WTC11 (cell line): ENCODE results near the gene SMIM13. TPM values are rescaled to one million over a fixed set of nuclear protein-coding genes. Genes with fewer than 3 reads are reported as not detected.

ENCODE experiments used
- ATAC-seq: fragments of 200-7000 bp; cut with Tn5 transposase; 2 replicates; pipeline ENCODE4 v1.10.0; 2021; ENCODE audit warnings: mild to moderate bottlenecking, moderate library complexity
- CTCF ChIA-PET: fragments of 300-600 bp; sonication (Branson Sonifier 250); formaldehyde crosslinking; loops from one replicate; lab custom pipeline; 2021; ENCODE audit warnings: antibody characterized with exemption; lab: Charles Lee
- POLR2A ChIA-PET: fragments of 350-600 bp; sonication (Branson Sonifier 250); formaldehyde crosslinking; loops from one replicate; lab custom pipeline; 2021; ENCODE audit warnings: antibody characterized with exemption; lab: Charles Lee
- DNase-seq: peaks from one replicate; pipeline ENCODE4 v3.0.0; 2021; ENCODE audit warnings: low spot score
- H3K27ac Mint-ChIP-seq: 2 replicates; pipeline ENCODE4 v1.8.0; 2021; ENCODE audit warnings: mixed read lengths
- H3K27me3 Mint-ChIP-seq: 2 replicates; pipeline ENCODE4 v1.8.0; 2021; ENCODE audit warnings: low read depth, mild to moderate bottlenecking, moderate library complexity, mixed read lengths
- H3K36me3 Mint-ChIP-seq: 2 replicates; pipeline ENCODE4 v1.8.0; 2021; ENCODE audit warnings: mixed read lengths
- H3K4me1 Mint-ChIP-seq: 2 replicates; pipeline ENCODE4 v1.8.0; 2022; ENCODE audit warnings: mixed read lengths
- H3K4me3 Mint-ChIP-seq: 2 replicates; pipeline ENCODE4 v1.8.0; 2021; ENCODE audit warnings: mild to moderate bottlenecking, moderate library complexity, mixed read lengths
- H3K9me3 Mint-ChIP-seq: 2 replicates; pipeline ENCODE4 v1.8.0; 2021; ENCODE audit warnings: mixed read lengths
- CREM ChIP-seq: sonication (generic); formaldehyde crosslinking; IDR thresholded peaks from 2 replicates; pipeline ENCODE4 v1.8.1; 2022; ENCODE audit warnings: mild to moderate bottlenecking, missing genetic modification reagents, moderate library complexity
- FOXJ3 ChIP-seq: sonication (generic); formaldehyde crosslinking; IDR thresholded peaks from 2 replicates; pipeline ENCODE4 v1.9.0; 2021; ENCODE audit warnings: missing genetic modification reagents, mild to moderate bottlenecking, borderline replicate concordance
- FOXK1 ChIP-seq: sonication (generic); formaldehyde crosslinking; IDR thresholded peaks from 2 replicates; pipeline ENCODE4 v1.8.0; 2022; ENCODE audit warnings: mild to moderate bottlenecking, moderate library complexity, missing genetic modification reagents
- GRHL2 ChIP-seq: fragments of 250-450 bp; sonication (Bioruptor Pico); IDR thresholded peaks from 2 replicates; pipeline ENCODE4 v1.8.0; 2022; ENCODE audit warnings: mild to moderate bottlenecking, moderate library complexity; ENCODE audit not compliant: insufficient replicate concordance, severe bottlenecking
- IRF2 ChIP-seq: sonication (generic); formaldehyde crosslinking; IDR thresholded peaks from 2 replicates; pipeline ENCODE4 v1.8.0; 2022; ENCODE audit warnings: low read depth, missing genetic modification reagents, borderline replicate concordance
- JAZF1 ChIP-seq: fragments of 250-450 bp; sonication (Bioruptor Pico); IDR thresholded peaks from 2 replicates; pipeline ENCODE4 v1.9.0; 2021; ENCODE audit warnings: moderate library complexity, mild to moderate bottlenecking, inconsistent platforms
- TCF7 ChIP-seq: sonication (generic); formaldehyde crosslinking; IDR thresholded peaks from 2 replicates; pipeline ENCODE4 v1.8.0; 2022; ENCODE audit warnings: mild to moderate bottlenecking, low read depth, missing genetic modification reagents, moderate library complexity
- ZNF121 ChIP-seq: sonication (generic); formaldehyde crosslinking; IDR thresholded peaks from 2 replicates; pipeline ENCODE4 v1.8.0; 2023; ENCODE audit warnings: missing genetic modification reagents
- ZNF317 ChIP-seq: sonication (generic); formaldehyde crosslinking; IDR thresholded peaks from 2 replicates; pipeline ENCODE4 v1.8.1; 2023; ENCODE audit warnings: low read depth, mild to moderate bottlenecking, moderate library complexity, missing genetic modification reagents, borderline replicate concordance
- total RNA-seq: library from RNA; stranded (reverse); gene quantifications from 3 replicates; pipeline ENCODE4 v1.2.3, GENCODE V29; 2021
- TF ChIP-seq, protein P1 (sequence below): fragments of 250-450 bp; sonication (Bioruptor Pico); IDR thresholded peaks from 2 replicates; pipeline ENCODE4 v1.9.0; 2021; ENCODE audit warnings: mild to moderate bottlenecking
- TF ChIP-seq, protein P2 (sequence below): fragments of 250-450 bp; sonication (Bioruptor Pico); IDR thresholded peaks from 2 replicates; pipeline ENCODE4 v1.8.0; 2021; ENCODE audit warnings: mild to moderate bottlenecking
- TF ChIP-seq, protein P3 (sequence below): sonication (generic); formaldehyde crosslinking; IDR thresholded peaks from 2 replicates; pipeline ENCODE4 v1.8.1; 2022; ENCODE audit warnings: mild to moderate bottlenecking, moderate library complexity, missing genetic modification reagents
- TF ChIP-seq, protein P4 (sequence below): sonication (generic); formaldehyde crosslinking; IDR thresholded peaks from 2 replicates; pipeline ENCODE4 v1.8.1; 2023; ENCODE audit warnings: mild to moderate bottlenecking, missing genetic modification reagents

The SMIM13 gene
- total RNA-seq, 1 experiment from 2014 or later = 9.7 TPM

DNA sequence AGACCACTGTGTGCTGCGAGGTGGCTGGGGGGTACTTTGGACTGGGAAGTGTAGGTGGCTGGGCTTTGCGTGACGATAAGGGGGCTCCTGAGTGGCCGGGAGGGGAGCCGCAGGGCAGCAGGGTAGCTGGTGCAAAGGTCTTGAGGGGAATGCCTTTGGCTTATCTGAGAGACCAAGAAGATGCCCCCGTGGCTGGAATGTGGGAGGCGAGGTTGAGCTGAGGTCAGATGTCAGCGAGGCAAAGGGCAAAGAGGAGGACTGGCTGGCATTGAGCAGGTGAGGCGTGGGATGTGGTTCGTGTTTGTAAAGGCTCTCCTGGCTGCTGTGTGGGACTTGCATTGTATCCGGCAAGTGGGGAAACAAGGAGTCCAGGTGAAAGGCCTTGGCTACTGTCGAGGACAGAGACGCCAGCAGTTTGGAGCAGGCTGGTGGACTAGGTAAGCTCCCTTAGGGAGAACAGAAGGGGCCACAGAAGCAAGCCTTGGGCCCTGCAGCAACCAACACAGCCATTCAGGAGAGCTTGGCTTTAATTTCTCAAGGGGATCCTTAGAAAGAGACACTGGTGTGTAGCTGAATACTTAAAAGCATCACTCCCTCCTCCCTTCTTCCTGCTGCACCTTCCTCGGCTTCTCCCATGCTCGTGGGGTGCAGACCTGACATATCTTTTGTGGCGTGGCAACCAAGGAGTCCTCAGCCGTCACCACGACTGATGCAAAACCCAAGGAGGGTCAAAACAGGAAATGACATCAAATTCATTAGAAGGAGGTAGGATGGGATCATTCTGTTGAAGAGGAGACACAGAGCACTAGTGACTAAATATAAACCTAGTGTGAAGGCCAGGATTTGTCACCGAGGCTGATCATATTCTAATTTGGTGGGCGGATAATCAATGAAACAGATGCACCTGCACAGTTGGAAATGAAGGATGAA is 71.3 kb downstream of the SMIM13 start (continued):
- TF ChIP-seq, protein P1, sequence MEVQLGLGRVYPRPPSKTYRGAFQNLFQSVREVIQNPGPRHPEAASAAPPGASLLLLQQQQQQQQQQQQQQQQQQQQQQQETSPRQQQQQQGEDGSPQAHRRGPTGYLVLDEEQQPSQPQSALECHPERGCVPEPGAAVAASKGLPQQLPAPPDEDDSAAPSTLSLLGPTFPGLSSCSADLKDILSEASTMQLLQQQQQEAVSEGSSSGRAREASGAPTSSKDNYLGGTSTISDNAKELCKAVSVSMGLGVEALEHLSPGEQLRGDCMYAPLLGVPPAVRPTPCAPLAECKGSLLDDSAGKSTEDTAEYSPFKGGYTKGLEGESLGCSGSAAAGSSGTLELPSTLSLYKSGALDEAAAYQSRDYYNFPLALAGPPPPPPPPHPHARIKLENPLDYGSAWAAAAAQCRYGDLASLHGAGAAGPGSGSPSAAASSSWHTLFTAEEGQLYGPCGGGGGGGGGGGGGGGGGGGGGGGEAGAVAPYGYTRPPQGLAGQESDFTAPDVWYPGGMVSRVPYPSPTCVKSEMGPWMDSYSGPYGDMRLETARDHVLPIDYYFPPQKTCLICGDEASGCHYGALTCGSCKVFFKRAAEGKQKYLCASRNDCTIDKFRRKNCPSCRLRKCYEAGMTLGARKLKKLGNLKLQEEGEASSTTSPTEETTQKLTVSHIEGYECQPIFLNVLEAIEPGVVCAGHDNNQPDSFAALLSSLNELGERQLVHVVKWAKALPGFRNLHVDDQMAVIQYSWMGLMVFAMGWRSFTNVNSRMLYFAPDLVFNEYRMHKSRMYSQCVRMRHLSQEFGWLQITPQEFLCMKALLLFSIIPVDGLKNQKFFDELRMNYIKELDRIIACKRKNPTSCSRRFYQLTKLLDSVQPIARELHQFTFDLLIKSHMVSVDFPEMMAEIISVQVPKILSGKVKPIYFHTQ (CRISPR knock-in tag) = no peak
- TF ChIP-seq, protein P2, sequence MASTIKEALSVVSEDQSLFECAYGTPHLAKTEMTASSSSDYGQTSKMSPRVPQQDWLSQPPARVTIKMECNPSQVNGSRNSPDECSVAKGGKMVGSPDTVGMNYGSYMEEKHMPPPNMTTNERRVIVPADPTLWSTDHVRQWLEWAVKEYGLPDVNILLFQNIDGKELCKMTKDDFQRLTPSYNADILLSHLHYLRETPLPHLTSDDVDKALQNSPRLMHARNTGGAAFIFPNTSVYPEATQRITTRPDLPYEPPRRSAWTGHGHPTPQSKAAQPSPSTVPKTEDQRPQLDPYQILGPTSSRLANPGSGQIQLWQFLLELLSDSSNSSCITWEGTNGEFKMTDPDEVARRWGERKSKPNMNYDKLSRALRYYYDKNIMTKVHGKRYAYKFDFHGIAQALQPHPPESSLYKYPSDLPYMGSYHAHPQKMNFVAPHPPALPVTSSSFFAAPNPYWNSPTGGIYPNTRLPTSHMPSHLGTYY = no peak
- TF ChIP-seq, protein P3, sequence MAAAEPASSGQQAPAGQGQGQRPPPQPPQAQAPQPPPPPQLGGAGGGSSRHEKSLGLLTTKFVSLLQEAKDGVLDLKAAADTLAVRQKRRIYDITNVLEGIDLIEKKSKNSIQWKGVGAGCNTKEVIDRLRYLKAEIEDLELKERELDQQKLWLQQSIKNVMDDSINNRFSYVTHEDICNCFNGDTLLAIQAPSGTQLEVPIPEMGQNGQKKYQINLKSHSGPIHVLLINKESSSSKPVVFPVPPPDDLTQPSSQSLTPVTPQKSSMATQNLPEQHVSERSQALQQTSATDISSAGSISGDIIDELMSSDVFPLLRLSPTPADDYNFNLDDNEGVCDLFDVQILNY = no peak
- TF ChIP-seq JAZF1 (no peak), CREM (CRISPR knock-in tag) (no peak), IRF2 (CRISPR knock-in tag) (no peak), FOXK1 (CRISPR knock-in tag) (no peak), GRHL2 (CRISPR knock-in tag) (no peak)
- TF ChIP-seq, all 79 proteins: peak for 0

DNA sequence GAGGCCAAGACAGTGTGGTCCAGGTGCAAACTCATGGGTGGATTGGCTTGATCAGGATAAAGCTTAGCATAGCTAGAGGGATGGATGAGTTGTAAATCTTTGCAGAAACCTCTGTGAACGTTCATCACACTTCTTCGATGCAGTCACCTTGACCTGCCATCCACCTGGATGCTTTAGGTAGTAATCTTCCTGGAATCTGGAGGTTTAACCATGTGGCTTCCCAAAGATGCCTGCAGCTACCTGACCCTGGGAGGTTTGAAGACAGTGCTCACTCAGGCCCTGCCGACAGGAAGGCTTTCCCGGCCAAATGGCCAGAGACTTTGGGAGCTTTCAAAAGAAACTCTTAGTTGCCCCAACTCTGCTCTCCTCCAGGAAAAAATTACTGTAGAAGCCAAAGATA is 73.3 kb downstream of the SMIM13 start:
- Mint-ChIP-seq H3K4me3 (no peak overlapping the region), H3K36me3 (no peaks in the 10 kb centered on the region), H3K27ac (no peak overlapping the region), H3K4me1 (peaks cover 3% of the 10 kb centered on the region), H3K27me3 (no peaks in the 10 kb centered on the region), H3K9me3 (peaks cover 5% of the 10 kb centered on the region)
- ChIA-PET CTCF (interaction anchor here (1.8 kb wide), 1 partner anchor 23 kb away, joined by 5 read pairs; no protein-coding TSS in a partner anchor), POLR2A (interaction anchor here (0.6 kb wide), 1 partner anchor 225 kb away, joined by 7 read pairs; no protein-coding TSS in a partner anchor)
- DNase-seq (no peak), ATAC-seq (no peak)
- TF ChIP-seq, protein P4, sequence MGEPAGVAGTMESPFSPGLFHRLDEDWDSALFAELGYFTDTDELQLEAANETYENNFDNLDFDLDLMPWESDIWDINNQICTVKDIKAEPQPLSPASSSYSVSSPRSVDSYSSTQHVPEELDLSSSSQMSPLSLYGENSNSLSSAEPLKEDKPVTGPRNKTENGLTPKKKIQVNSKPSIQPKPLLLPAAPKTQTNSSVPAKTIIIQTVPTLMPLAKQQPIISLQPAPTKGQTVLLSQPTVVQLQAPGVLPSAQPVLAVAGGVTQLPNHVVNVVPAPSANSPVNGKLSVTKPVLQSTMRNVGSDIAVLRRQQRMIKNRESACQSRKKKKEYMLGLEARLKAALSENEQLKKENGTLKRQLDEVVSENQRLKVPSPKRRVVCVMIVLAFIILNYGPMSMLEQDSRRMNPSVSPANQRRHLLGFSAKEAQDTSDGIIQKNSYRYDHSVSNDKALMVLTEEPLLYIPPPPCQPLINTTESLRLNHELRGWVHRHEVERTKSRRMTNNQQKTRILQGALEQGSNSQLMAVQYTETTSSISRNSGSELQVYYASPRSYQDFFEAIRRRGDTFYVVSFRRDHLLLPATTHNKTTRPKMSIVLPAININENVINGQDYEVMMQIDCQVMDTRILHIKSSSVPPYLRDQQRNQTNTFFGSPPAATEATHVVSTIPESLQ = no peak
- TF ChIP-seq ZNF121 (no peak), ZNF317 (no peak), TCF7 (no peak), IRF2 (CRISPR knock-in tag) (no peak)

DNA sequence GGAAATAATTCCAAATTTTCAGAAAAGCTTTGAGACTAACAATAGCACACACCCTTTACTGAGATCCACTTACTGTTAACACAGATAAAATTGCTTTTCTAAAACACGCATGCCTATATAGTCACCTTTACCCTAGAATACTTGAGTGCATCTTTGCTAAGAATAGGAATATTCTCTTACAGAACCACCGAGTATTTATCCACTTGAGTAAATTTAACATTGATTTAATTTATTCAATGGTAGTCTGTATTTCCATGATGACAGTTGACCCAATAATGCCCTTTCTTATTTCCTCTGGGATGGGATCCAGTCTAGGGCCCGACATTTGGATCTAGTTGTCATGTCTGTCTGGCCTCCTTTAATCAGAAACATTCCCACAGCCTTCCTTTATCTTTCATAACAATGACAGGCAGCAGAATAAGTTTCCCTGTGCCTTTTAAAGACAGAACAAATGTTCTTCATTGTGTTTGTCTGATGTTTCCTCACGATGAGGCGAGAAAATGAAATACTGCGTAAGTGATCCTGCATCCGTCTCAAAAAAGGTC is 74.5 kb downstream of the SMIM13 start:
- H3K4me3 Mint-ChIP-seq = no peak overlapping the region
- H3K9me3 Mint-ChIP-seq = peaks cover 5% of the 10 kb centered on the region
- peaks cover 13% of the 10 kb centered on the region for H3K4me1 Mint-ChIP-seq
- POLR2A ChIA-PET = no interaction called here
- H3K27ac Mint-ChIP-seq = no peak overlapping the region
- no peaks in the 10 kb centered on the region for H3K36me3 Mint-ChIP-seq
- H3K27me3 Mint-ChIP-seq = no peaks in the 10 kb centered on the region
- ATAC-seq = no peak
- DNase-seq = no peak
- CTCF ChIA-PET = interaction anchor here (1.8 kb wide), 1 partner anchor 24 kb away, joined by 5 read pairs; no protein-coding TSS in a partner anchor
- no peak for TF ChIP-seq FOXJ3 (CRISPR knock-in tag)
